ENCODE measurements around the gene EXD3.

The EXD3 gene

GRCh38 chr9:137376386-137376785, 46.6 kb downstream of the EXD3 start:
- no peak overlapping the region for H3K27ac ChIP-seq
- TF ChIP-seq, protein P1, sequence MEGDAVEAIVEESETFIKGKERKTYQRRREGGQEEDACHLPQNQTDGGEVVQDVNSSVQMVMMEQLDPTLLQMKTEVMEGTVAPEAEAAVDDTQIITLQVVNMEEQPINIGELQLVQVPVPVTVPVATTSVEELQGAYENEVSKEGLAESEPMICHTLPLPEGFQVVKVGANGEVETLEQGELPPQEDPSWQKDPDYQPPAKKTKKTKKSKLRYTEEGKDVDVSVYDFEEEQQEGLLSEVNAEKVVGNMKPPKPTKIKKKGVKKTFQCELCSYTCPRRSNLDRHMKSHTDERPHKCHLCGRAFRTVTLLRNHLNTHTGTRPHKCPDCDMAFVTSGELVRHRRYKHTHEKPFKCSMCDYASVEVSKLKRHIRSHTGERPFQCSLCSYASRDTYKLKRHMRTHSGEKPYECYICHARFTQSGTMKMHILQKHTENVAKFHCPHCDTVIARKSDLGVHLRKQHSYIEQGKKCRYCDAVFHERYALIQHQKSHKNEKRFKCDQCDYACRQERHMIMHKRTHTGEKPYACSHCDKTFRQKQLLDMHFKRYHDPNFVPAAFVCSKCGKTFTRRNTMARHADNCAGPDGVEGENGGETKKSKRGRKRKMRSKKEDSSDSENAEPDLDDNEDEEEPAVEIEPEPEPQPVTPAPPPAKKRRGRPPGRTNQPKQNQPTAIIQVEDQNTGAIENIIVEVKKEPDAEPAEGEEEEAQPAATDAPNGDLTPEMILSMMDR (conservative IDR thresholded peaks at IDR 0.05) = no peak

DNA sequence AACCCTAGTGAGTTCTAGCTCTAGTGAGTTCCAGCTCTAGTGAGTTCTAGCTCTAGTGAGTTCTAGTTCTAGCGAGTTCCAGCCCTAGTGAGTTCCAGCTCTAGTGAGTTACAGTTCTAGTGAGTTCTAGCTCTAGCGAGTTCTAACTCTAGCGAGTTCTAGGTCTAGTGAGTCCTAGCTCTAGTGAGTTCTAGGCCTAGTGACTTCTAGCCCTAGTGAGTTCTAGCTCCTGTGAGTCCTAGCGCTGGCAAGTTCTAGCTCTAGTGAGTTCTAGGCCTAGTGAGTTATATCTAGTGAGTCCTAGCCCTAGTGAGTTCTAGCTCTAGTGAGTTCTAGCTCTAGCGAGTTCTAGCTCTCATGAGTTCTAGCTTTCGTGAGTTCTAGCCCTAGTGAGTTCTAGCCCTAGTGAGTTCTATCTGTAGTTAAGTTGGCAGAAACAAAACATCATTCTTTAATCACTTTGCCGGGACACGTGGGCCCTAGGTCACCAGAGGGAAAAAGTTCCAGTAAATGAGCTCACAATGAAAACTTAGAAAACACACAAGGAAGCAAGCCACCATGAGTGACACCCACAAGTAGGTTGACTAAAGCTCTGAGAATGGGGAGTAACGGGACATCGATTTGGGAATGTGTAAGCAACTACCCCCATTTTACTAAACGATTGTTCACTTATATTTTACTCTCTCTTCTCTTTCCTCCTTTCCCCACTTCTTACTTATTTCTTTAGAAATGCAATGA, 47.5 kb downstream of the EXD3 start:
- H3K27ac ChIP-seq = no peak overlapping the region
- TF ChIP-seq, protein P1 (conservative IDR thresholded peaks at IDR 0.05) = no peak

DNA sequence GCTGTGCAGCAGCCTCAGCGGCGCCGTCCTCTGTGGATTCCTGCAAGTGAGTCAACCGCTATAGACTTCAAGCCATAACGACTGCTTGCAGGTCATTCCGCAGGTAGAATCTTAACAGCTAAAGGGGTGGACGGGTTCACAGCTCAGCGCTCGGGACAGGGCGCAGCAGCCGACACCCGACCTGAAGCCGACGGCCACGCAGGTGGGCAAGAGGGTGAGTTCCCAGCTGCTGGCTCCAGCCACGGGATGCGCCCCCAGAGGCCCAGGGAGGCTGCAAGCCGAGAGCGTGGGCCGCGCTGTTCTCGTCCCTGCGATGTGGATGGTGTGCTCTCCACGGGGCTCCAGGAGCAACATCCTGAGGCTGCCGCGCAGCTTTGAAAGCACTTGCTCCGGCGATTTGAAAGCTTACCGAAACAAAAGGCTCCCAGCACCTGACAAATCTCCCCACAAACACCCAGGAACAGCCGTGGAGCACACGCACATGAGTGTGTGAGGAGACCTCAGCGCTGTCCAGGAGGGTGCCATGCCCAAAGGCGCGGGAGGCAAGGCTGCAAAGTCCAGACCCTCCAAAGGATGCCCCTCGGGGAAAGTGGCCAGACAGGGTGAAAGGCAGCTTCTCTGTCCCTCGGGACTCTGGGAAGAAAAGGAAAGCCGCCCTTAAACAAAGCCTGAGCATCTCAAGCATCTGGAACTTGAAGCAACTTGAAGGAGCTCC, 48.7 kb downstream of the EXD3 start:
- H3K27ac ChIP-seq = no peak overlapping the region
- TF ChIP-seq, protein P1 (conservative IDR thresholded peaks at IDR 0.05) = no peak

DNA sequence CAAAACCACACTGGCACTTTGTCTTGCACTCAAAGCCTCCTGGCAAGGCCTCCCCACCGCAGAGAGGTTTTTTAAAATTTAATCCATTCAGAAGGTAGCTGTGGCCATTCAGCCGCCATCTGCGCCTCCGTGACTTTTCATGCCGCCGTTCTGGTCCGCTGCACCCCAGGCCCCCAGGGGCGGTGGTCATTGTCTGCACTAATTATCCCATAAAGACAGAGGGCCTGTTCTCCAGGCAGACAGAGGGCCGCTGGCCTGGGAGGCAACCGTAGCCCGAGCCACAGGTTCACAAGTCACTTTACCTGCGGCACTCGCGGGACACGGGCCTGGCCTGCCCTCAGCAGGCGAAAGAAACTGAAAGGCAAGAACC, 49.4 kb downstream of the EXD3 start:
- no peak overlapping the region for H3K27ac ChIP-seq
- TF ChIP-seq, protein P1 (conservative IDR thresholded peaks at IDR 0.05) = no peak

DNA sequence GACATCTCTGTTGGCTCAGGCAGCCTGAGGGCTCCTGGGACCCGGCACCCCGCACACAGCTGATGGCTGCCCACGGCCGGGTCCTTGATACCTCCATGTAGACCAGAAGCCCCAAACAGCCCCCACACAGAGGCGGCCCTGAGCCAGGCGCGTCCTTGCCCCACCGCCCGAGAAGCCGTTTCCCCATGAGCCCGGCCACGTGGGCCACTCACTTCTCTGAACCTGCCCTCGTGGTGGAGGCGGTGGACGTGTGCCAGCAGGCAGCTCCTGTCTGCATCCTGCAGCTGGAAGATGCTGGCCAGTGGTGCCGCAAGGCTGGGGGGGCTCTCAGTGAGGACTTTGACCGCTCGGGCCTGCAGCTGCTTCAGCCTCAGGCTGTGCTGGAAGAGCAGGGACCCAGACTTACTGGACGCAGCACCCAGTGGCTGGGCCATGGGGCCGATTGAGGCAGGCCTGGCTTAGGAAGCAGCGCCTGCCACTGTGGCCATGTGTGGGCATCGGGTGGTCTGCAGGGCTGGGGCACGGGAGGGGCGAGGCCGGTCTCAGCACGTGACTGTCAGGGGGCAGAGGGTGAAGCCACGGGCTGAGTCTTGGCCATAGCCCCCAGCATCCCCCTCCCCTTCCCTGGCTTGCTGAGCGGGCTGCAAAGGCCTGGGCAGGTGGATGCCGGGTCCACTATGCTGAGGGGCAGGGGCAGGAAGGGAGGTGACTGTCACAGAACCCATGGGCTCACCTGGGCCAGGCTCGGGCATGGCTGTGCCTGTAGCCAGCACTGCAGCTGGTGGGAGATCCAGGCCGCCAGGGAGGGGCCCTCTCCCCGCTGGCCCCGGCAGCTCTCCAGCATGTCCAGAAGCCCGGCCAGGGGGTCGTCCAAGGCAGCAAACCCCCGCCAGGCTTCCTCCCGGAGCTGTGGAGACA, 50.0 kb downstream of the EXD3 start:
- H3K27ac ChIP-seq = no peak overlapping the region
- TF ChIP-seq, protein P1 (conservative IDR thresholded peaks at IDR 0.05) = no peak

DNA sequence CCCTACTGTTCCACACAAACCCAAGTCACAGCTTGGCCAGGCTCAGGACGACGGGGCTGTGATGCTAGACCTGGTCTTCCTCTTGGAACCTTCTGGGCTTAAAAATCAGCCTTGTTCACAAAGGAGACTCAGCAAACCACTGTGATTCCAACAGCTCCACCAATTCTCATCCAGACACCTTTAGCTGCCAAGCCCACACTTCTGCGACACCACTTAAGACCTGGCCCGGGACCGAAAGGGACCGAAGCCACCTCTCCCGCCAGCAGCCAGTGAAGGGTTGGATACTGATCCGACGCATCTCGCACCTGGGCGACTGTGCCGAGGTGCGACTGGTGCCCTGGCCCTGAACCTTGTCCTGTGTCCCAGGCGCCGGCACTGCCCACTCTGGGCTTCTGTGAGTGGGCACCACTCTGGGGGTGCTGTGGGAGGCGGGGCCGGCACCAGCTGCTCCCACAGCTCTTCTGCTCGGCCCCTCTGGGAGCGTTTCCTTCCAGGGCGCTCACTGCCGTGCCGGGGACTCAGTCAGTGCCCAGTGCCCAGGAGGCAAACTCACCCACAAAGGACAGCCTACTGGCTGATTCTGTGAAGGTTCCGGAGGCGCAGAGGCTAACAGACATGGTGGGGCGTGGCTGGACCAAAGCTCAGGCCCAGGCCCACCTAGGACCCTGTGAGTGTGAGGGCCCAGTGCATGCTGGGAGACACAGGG, 50.9 kb downstream of the EXD3 start:
- TF ChIP-seq, protein P1 (conservative IDR thresholded peaks at IDR 0.05) = no peak
- no peak overlapping the region for H3K27ac ChIP-seq

Data from VCaP (cell line).